Measurements from ENCODE around the gene KLF9.

Gene KLF9

GRCh38 chr9:70420441-70421271 lies 6.2 kb upstream of the KLF9 start:
- CTCF ChIA-PET = interaction anchor here (1.0 to 4.7 kb wide), 6 partner anchors 64 to 182 kb away, joined by 3 to 35 read pairs (median 3); no protein-coding TSS in a partner anchor
- POLR2A ChIA-PET = interaction anchor here (0.8 to 3.8 kb wide), 8 partner anchors 10 to 189 kb away, joined by 3 to 51 read pairs (median 4); no protein-coding TSS in a partner anchor
- TF ChIP-seq CTCF (IDR thresholded peaks at IDR 0.05; ENCODE audit: insufficient read depth, low read length, missing control alignments) = no peak
- H3K4me3 ChIP-seq (ENCODE audit: low read depth, low read length) = peak overlapping the region; percentile 69
- DNase-seq (ENCODE audit: low read depth, low spot score) = no peak

DNA sequence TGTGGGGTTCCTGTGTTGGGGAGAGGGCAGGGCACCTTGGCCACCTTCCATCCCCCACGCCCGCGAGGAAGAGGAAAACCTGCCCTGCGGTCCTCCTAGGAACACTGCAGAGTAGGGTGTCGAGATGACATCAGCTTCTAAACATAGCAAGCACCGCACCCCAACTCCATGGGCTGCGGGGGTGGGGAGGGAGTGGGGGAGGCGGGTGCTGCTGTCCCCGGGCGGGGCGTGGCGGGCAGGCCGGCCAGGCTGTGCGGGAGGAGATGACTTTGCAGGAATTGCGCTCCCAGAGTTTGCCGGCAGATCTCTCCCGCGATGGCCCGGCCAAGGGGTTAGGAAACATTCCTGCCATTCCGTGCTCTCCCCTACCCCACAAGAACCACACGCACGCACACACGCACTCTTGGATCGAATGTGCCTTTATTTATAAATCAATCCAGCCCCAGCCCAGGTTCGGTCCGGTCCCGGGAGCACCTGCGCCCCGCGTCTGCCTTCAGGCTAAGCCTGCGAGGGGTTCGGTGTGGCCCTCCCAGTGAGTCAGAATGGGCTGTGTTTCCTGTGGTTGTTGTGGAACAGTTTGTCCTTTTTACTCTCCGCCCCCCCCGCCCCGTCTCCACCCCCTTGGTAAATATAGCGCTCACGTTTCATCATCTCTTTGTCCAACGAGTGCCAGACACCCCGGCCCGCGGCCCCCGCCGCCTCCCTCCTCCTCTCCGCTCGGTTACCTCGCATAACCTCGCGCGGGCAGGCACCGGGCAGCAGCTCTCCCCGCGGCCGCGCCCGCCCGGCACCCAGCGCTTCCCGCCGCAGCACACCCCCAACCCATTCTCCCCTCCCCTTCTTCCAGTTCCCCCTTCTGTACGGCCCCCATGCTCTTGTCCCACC lies 5.3 kb upstream of the KLF9 start:
- DNase-seq (ENCODE audit: low read depth, low spot score) = peak; percentile 87
- ChIA-PET CTCF (interaction anchor here (1.1 to 4.7 kb wide), 8 partner anchors 9 to 183 kb away, joined by 3 to 35 read pairs (median 3); no protein-coding TSS in a partner anchor), POLR2A (interaction anchor here (0.7 to 3.8 kb wide), 12 partner anchors 8 to 437 kb away, joined by 3 to 51 read pairs (median 4); no protein-coding TSS in a partner anchor)
- peak; percentile 12 for TF ChIP-seq CTCF (IDR thresholded peaks at IDR 0.05; ENCODE audit: insufficient read depth, low read length, missing control alignments)
- peak overlapping the region; percentile 69 for H3K4me3 ChIP-seq (ENCODE audit: low read depth, low read length)

- peak; percentile 91 for DNase-seq (ENCODE audit: low read depth, low spot score)
- no peak for TF ChIP-seq CTCF (IDR thresholded peaks at IDR 0.05; ENCODE audit: insufficient read depth, low read length, missing control alignments)
- ChIA-PET CTCF (interaction anchor here (1.1 to 4.7 kb wide), 8 partner anchors 9 to 183 kb away, joined by 3 to 35 read pairs (median 3); no protein-coding TSS in a partner anchor), POLR2A (interaction anchor here (0.6 to 3.8 kb wide), 14 partner anchors 8 to 437 kb away, joined by 3 to 51 read pairs (median 4); no protein-coding TSS in a partner anchor)
- peak overlapping the region; percentile 62 for H3K4me3 ChIP-seq (ENCODE audit: low read depth, low read length)
Observed at GRCh38 chr9:70418822-70419555, 4.5 kb upstream of the KLF9 start.

DNA sequence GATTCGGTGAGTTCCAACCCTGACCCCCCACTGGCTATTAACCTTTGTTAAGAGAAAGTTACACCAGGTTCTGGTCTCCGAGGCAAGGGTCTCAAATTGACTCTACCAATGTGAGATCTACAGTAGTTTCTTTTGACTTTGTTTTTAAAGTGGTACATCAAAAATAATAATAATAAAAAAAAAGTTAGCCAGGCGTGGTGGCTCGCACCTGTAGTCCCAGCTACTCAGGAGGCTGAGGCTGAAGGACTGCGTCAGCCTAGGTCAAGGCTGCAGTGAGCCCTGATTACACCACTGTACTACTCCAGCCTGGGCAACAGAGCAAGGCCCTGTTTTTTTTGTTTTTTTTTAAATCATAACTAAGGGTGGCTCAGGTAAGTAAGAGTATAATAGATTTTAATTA lies 1.0 kb upstream of the KLF9 start:
- no peak overlapping the region for H3K4me3 ChIP-seq (ENCODE audit: low read depth, low read length)
- ChIA-PET POLR2A (no interaction called here), CTCF (interaction anchor here (0.9 to 2.2 kb wide), 3 partner anchors 69 to 187 kb away, joined by 3 to 17 read pairs (median 7); no protein-coding TSS in a partner anchor)
- no peak for TF ChIP-seq CTCF (IDR thresholded peaks at IDR 0.05; ENCODE audit: insufficient read depth, low read length, missing control alignments)
- no peak for DNase-seq (ENCODE audit: low read depth, low spot score)

- H3K4me3 ChIP-seq (ENCODE audit: low read depth, low read length) = peak overlapping the region; percentile 1; the same call in 1 of the 2 replicates
- CTCF ChIA-PET = interaction anchor here (0.9 to 2.2 kb wide), 3 partner anchors 70 to 188 kb away, joined by 3 to 17 read pairs (median 7); no protein-coding TSS in a partner anchor
- TF ChIP-seq CTCF (IDR thresholded peaks at IDR 0.05; ENCODE audit: insufficient read depth, low read length, missing control alignments) = no peak
- no peak for DNase-seq (ENCODE audit: low read depth, low spot score)
- POLR2A ChIA-PET = no interaction called here
Observed at GRCh38 chr9:70415041-70415440, 584 bp upstream of the KLF9 start.
